ENCODE results near the gene PTPN14. TPM values are rescaled to one million over a fixed set of nuclear protein-coding genes. Genes with fewer than 3 reads are reported as not detected.

Gene PTPN14
- total RNA-seq, 1 experiment from 2014 or later: 88.4 TPM

GRCh38 chr1:214429951-214430770 lies 121.2 kb downstream of the PTPN14 start:
- CTCF ChIA-PET: interaction anchor here (0.9 to 1.0 kb wide), 2 partner anchors 12 to 97 kb away, joined by 3 read pairs; no protein-coding TSS in a partner anchor
- peak overlapping the region; percentile 35; the same call in 1 of the 2 replicates for H3K27ac Mint-ChIP-seq

More at GRCh38 chr1:214429951-214430770, 121.2 kb downstream of the PTPN14 start:
- no peak for ATAC-seq
- Mint-ChIP-seq H3K4me3 (no peak overlapping the region), H3K9me3 (no peaks in the 10 kb centered on the region), H3K27me3 (ENCODE audit: low read depth) (no peaks in the 10 kb centered on the region), H3K36me3 (no peaks in the 10 kb centered on the region), H3K4me1 (peaks cover 39% of the 10 kb centered on the region)
- no peak for DNase-seq (ENCODE audit: low spot score)
- TF ChIP-seq ZNF281 (CRISPR knock-in tag; IDR thresholded peaks at IDR 0.05) (no peak), TP53 (CRISPR knock-in tag; IDR thresholded peaks at IDR 0.05) (no peak), SP1 (CRISPR knock-in tag; conservative IDR thresholded peaks at IDR 0.05) (no peak), ZNF121 (CRISPR knock-in tag; IDR thresholded peaks at IDR 0.05) (no peak), CREB1 (CRISPR knock-in tag; IDR thresholded peaks at IDR 0.05) (no peak), ZBTB43 (CRISPR knock-in tag; IDR thresholded peaks at IDR 0.05) (no peak), ZNF263 (CRISPR knock-in tag; IDR thresholded peaks at IDR 0.05; ENCODE audit: low read depth) (no peak), ZMAT4 (CRISPR knock-in tag; IDR thresholded peaks at IDR 0.05) (no peak), IRF1 (CRISPR knock-in tag; IDR thresholded peaks at IDR 0.05) (no peak), E2F5 (CRISPR knock-in tag; IDR thresholded peaks at IDR 0.05) (no peak), NFATC4 (CRISPR knock-in tag; IDR thresholded peaks at IDR 0.05) (no peak), ETV6 (CRISPR knock-in tag; IDR thresholded peaks at IDR 0.05) (no peak), E2F1 (CRISPR knock-in tag; IDR thresholded peaks at IDR 0.05) (no peak), ATF1 (CRISPR knock-in tag; IDR thresholded peaks at IDR 0.05) (no peak)
- POLR2A ChIA-PET: no interaction called here
